ENCODE data around the gene TRPV5.

DNA sequence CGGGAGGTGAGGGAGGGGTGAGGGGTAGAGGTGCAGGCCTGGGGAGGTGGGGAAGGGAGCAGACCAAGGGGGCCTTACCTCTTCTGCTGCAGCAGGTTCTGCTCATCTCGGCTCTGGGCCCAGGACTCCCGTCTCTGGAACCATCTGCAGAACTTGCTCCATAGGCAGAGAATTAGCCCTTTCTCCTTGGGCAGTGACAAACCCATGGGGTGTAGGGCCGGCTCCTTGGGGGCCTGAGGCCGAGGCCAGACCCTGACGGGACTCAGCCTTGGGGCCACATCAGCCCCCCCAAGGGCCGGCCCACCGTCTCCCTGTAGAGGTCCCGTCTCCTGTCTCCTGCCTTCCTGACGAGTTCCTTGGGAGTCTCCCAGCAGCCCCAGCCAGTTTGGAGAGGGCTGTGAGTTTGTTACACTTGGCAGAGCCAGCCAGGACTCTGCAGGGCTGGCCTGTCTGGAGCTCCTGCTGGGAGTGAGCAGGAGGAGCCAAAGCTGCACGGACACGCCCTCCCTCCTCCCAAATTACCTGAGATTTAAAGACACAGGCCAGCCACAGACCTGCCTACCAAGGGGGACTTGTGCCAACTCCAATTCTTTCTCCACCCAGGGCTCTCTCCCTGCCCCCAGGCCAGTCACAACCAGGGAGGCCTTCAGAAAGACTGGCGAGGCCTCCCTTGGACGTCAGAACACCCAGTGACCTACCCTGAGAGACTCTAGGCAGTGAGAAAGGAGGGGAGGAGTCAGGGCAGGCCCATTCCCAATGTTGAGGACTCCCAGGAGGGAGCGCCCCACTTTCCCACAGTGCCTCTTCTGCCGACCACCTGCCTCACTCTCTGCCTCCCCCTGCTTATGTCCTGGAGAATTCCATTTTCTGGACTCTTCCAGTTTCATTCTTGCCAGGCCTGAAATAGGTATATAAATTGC is 48.0 kb downstream of the TRPV5 start, which contains the start of gene TRPV6:
- TF ChIP-seq, protein P1, sequence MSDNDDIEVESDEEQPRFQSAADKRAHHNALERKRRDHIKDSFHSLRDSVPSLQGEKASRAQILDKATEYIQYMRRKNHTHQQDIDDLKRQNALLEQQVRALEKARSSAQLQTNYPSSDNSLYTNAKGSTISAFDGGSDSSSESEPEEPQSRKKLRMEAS (IDR thresholded peaks at IDR 0.05; ENCODE audit: low read depth, low read length) = no peak
- TF ChIP-seq POLR2A (IDR thresholded peaks at IDR 0.05; ENCODE audit: extremely low read depth, insufficient read length) (no peak), MYC (IDR thresholded peaks at IDR 0.05; ENCODE audit: low read depth, low read length) (no peak)
- TF ChIP-seq, protein P2, sequence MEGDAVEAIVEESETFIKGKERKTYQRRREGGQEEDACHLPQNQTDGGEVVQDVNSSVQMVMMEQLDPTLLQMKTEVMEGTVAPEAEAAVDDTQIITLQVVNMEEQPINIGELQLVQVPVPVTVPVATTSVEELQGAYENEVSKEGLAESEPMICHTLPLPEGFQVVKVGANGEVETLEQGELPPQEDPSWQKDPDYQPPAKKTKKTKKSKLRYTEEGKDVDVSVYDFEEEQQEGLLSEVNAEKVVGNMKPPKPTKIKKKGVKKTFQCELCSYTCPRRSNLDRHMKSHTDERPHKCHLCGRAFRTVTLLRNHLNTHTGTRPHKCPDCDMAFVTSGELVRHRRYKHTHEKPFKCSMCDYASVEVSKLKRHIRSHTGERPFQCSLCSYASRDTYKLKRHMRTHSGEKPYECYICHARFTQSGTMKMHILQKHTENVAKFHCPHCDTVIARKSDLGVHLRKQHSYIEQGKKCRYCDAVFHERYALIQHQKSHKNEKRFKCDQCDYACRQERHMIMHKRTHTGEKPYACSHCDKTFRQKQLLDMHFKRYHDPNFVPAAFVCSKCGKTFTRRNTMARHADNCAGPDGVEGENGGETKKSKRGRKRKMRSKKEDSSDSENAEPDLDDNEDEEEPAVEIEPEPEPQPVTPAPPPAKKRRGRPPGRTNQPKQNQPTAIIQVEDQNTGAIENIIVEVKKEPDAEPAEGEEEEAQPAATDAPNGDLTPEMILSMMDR (IDR thresholded peaks at IDR 0.05; ENCODE audit: low read depth, low read length) = no peak

Measured in NB4 (cell line).